AG20443 (cell line): Measurements from ENCODE around the gene DACT2.
"Not testable (repeated sequence)": the region's sequence is repeated elsewhere in the genome, so short reads cannot be mapped to it uniquely, and the experiment has no call there.

Experiments
- DNase-seq: peaks from one replicate; pipeline ENCODE4 v3.0.0; 2012; ENCODE audit warnings: low spot score, mixed read lengths

Gene DACT2

GRCh38 chr6:168301648-168302398, 17.8 kb downstream of the DACT2 start:
- no peak for DNase-seq

DNA sequence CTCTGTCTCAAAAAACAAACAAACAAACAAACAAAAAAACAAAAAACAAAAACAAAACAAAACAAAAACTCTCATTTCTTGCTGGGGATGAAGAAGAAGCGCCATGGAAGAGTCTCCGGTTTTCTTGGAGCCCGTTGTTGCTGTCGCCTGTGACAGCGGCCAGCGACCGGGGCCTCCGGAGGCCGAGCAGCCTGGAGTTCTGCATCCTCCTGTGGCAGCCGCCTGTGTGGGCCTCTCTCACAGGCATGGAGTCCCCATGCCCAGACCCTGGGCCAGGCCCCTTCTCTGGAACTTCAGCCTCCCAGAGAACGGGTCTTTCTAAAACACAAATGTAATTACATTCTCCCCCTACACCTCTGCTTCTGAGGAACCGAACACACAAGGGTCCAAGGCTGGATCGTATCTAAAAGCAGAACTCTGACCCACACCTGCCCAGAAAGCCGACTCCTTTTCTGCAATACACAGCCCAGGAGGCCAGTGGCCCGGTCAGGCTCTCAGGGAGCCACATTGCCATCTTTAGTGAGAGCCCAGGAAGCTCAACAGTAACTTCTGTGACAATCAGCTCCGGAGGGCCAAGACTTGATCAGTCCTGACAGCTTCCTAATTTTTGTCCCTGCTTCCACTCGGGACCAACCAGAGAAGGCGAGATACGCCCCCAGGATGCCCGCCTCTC, 18.5 kb downstream of the DACT2 start:
- DNase-seq, result no peak

DNA sequence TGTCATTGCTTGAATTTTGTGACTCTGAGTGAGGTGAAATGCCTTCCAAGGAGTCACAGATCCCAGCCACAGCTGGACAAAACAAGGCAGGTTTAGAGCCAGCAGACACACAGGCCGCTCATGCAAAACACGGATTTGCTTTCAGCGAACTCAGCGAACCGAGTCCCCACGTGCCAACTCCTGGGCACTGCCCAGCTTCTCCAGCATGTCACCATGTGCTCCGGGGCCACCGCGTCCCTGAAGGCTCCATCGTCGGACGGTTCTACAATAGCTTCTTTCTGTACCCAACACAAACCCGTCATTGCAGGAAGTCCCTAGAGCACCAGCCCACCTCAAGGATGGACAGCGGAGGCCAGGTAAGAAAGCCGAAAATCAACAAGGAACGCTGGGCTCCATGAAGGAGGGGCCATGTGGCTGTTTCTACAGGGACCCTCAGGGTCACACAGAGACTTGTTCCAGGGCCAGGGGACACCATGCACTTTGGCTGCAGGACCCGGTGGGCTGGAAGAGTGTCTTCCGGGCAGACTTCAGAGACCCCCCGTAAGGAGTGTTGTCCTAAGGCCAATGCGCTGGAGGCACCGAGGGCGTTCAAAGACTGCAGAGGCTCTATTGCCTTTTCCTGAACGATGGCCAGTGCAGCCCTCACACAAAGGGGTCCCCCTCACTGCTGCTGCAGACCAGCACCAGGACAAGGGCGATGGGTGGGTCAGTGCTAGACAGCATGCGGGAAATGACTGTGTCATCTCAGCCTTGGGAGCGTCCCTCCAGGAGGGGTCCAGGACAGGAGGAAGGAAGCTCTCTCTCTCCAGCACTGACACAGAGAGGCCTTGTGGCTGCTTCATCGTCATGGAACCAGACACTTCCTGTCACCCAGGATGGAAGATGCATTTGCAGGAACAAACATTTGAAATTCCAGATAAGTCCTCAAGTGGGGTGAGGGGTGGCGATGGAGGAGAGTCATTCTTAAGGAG, 19.8 kb downstream of the DACT2 start:
- DNase-seq, result no peak

GRCh38 chr6:168297643-168298042, 21.9 kb downstream of the DACT2 start:
- no peak for DNase-seq

- DNase-seq, result no peak
These were observed 24.7 kb downstream of the DACT2 start for GRCh38 chr6:168294901-168295300.

- no peak for DNase-seq
These were observed 25.7 kb downstream of the DACT2 start for GRCh38 chr6:168293636-168294530.

DNA sequence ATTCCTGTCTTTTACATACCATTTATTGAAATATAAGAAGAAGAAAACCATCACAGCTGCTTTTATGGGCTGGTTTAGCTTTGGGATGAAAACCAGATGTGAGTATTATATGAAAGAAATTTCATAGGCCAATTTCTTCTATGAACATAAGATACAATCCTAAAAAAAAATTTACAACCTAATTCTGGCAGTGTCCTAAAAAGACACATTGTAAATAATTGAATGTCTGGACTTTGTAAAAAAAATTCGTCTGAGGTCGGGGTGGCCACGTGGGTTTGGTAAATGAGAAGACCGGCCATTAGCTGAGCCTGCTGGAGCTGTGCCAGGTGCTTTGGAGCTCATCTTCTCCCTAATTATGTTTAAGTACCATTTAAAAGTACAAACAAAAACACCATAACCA, 26.8 kb downstream of the DACT2 start:
- DNase-seq, result no peak

DNA sequence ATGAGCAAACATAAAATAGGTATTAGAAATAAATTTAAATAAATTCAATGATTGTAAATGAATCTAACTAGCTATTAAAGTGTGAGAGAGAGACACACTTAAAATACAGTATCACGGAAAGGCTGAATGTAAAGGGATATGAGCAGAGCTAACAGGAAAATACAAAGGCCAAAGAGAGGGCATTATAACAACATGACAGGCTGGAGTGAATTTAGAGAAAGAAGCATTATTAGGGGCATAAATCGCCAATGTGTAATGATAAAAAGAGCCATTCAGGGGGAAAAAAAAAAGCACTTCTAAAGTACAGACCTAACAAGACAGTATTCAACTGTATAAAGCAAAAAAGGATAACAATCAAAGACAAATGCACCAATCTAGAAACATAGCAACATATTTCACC, 28.1 kb downstream of the DACT2 start:
- DNase-seq, result no peak

GRCh38 chr6:168290095-168290494, 29.5 kb downstream of the DACT2 start:
- DNase-seq, result no peak

- no peak for DNase-seq
These were observed 30.0 kb downstream of the DACT2 start for GRCh38 chr6:168289571-168289962.

GRCh38 chr6:168288781-168289570, 30.6 kb downstream of the DACT2 start:
- no peak for DNase-seq

GRCh38 chr6:168287460-168287859, 32.1 kb downstream of the DACT2 start:
- not testable (repeated sequence) for DNase-seq

- not testable (repeated sequence) for DNase-seq
These were observed 32.7 kb downstream of the DACT2 start for GRCh38 chr6:168286771-168287446.

DNA sequence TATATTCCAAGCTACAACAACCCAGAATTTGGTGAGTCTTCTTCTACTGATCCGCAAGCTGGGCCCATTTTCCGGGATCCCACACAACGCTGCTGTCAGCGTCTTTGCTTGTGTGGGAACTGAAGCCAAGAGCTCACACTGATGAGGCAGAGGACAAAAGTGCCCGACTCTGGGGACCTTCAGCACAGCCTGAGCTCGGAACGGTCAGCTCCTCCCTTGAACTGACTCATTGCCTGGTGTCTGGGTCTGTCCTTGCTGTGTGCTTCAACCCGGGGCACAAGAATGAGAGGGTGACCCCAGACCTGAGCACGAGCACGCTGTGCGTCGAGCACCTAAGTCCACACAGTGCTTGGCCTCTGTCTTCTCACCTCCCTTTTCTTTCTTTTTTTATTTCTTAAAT, 33.5 kb downstream of the DACT2 start:
- DNase-seq, result no peak

DNA sequence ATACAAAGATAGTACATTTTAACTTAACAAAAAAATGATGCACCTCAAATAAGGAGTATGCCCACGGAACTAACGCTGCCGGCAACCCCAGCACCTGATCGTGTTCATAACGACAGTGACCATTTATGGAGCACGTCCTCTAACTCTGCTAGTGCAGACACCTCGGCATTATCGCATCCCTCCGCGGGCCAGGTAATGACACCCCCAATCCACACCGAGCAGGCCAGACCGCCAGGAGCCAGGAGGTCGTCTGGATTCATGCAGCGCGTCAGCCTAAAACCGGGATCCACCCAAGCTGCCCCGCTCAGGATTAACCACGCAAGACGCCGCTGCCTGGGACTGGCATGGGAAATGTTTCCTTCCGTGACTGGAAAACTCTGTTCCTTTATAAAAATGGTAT, 34.1 kb downstream of the DACT2 start:
- DNase-seq, result no peak

GRCh38 chr6:168284187-168284586, 35.4 kb downstream of the DACT2 start:
- no peak for DNase-seq

- no peak for DNase-seq
These were observed 35.9 kb downstream of the DACT2 start for GRCh38 chr6:168283686-168284025.

- no peak for DNase-seq
These were observed 36.4 kb downstream of the DACT2 start for GRCh38 chr6:168282985-168283685.

- DNase-seq, result no peak
These were observed 37.8 kb downstream of the DACT2 start for GRCh38 chr6:168281826-168282225.

GRCh38 chr6:168281314-168281713, 38.3 kb downstream of the DACT2 start:
- not testable (repeated sequence) for DNase-seq
